GM19025 (cell line): ENCODE measurements around the gene FAM114A1.

Experiments used
- ATAC-seq: cut with Tn5 transposase; IDR thresholded peaks from one replicate; pipeline ENCODE4 v1.9.1; 2021; ENCODE audit warnings: mild to moderate bottlenecking, low read depth, moderate library complexity; ENCODE audit not compliant: unreplicated experiment

The FAM114A1 gene

DNA sequence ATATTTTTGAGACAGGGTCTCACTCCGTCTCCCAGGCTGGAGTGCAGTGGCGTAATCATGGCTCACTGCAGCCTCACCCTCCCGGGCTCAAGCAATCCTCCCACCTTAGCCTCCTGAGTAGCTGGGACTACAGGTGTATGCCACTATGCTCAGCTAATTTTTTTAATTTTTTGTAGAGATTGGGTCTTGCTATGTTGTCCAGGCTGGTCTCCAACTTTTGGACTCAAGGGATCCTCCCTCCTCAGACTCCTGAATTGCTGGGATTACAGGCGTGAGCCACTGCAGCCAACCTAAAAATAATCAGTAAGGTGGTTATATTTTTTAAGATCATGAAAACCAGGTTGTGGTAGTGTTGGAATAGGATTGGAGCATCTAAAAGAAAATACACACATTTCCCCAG is 126.5 kb downstream of the FAM114A1 start:
- no peak for ATAC-seq
